Lung (tissue), 12 donors: ENCODE measurements around the gene ANGEL2. TPM values are rescaled to one million over a fixed set of nuclear protein-coding genes. Genes with fewer than 3 reads are reported as not detected.

ENCODE experiments used
- ATAC-seq: fragments of 200-7000 bp; cut with Tn5 transposase; one replicate; pipeline ENCODE4 v1.9.1; 2020; ENCODE audit warnings: moderate number of reproducible peaks; ENCODE audit not compliant: insufficient read depth, low FRiP score
- DNase-seq, 3 donors: peaks; one replicate each; pipeline ENCODE4 v3.0.0-alpha.2; 2013 to 2017
- H3K27ac ChIP-seq, 2 donors: one replicate each; pipeline ENCODE4 v1.5.1; 2013; ENCODE audit warnings: mild to moderate bottlenecking in 2 of 2, moderate library complexity in 2 of 2, control low read depth in 1 of 2, inconsistent platforms in 1 of 2, low read depth in 1 of 2, low read length in 1 of 2
- H3K27me3 ChIP-seq, 3 donors: one replicate each; pipeline ENCODE4 v1.5.1; 2013; ENCODE audit warnings: low read length in 2 of 3; ENCODE audit not compliant: control insufficient read depth in 3 of 3, insufficient read depth in 3 of 3
- H3K36me3 ChIP-seq, 4 donors: one replicate each; pipeline ENCODE4 v1.5.1; 2013; ENCODE audit warnings: low read length in 4 of 4, mild to moderate bottlenecking in 1 of 4, moderate library complexity in 1 of 4; ENCODE audit not compliant: control insufficient read depth in 4 of 4, insufficient read depth in 4 of 4
- H3K4me1 ChIP-seq, 5 donors: one replicate each; pipeline ENCODE4 v1.5.1; 2013; ENCODE audit warnings: low read length in 5 of 5, mild to moderate bottlenecking in 2 of 5, moderate library complexity in 1 of 5; ENCODE audit not compliant: control insufficient read depth in 5 of 5, insufficient read depth in 5 of 5
- H3K4me3 ChIP-seq: one replicate; pipeline ENCODE4 v1.5.1; 2013; ENCODE audit warnings: mild to moderate bottlenecking, control low read depth, moderate library complexity
- H3K9ac ChIP-seq, 2 donors: one replicate each; pipeline ENCODE4 v1.5.1; 2013; ENCODE audit warnings: low read length in 2 of 2, control low read depth in 1 of 2; ENCODE audit not compliant: insufficient read depth in 1 of 2
- H3K9me3 ChIP-seq, 4 donors: one replicate each; pipeline ENCODE4 v1.5.1; 2013; ENCODE audit warnings: low read length in 3 of 4, mild to moderate bottlenecking in 1 of 4, moderate library complexity in 1 of 4; ENCODE audit not compliant: control insufficient read depth in 4 of 4, insufficient read depth in 3 of 4
- CTCF ChIP-seq: IDR thresholded peaks from 2 replicates; pipeline ENCODE4 v1.5.1; 2012; ENCODE audit warnings: mild to moderate bottlenecking; ENCODE audit errors: control extremely low read depth, extremely low read depth
- WGBS, 2 donors: extraction: QIAGEN DNeasy Blood & Tissue Kit; methylation state at CpG; one replicate each; pipeline ENCODE4 v1.1.7; 2013; 5-methylcytosine and 5-hydroxymethylcytosine counted together
- polyA plus RNA-seq, 2 donors: library from polyadenylated mRNA; stranded (reverse); fragments of 200-250 nt; gene quantifications; one replicate each; pipeline ENCODE4 v1.2.1, GENCODE V29; 2013
- total RNA-seq, 2 donors: library from RNA; depleted of rRNA in 1 of 2; stranded (reverse); fragments of >200 nt in 1 of 2; gene quantifications; one replicate each; pipeline ENCODE4 v1.2.1, GENCODE V29; 2014 to 2021
- donor health status: control.
- donor health status: control.
- donor health status: Bipolar disorder and iron deficiency.
- donor health status: healthy.
- donor health status: DM: yes; HTN: yes; CAD: no.

Gene ANGEL2
- total and polyA plus RNA-seq, 4 donors, result 13.7 to 53.7 (median 29.0) TPM

GRCh38 chr1:212990276-212990675, 25.4 kb downstream of the ANGEL2 start:
- ATAC-seq (no peak), DNase-seq (no peak)
- peaks cover 0 to 4% (median 0%) of the 10 kb centered on the region in 5 donors for H3K4me1 ChIP-seq
- TF ChIP-seq CTCF, result no peak
- no peaks in the 10 kb centered on the region for H3K9me3 ChIP-seq
- H3K9ac ChIP-seq, result no peak overlapping the region
- H3K36me3 ChIP-seq, result peaks cover 4 to 13% (median 9%) of the 10 kb centered on the region in 4 donors
- no peak overlapping the region for H3K27ac ChIP-seq
- no peaks in the 10 kb centered on the region for H3K27me3 ChIP-seq
- WGBS, 2 donors, result 29 to 80% methylated on average over 1 of the region's 1 CpG
- H3K4me3 ChIP-seq, result no peak overlapping the region

DNA sequence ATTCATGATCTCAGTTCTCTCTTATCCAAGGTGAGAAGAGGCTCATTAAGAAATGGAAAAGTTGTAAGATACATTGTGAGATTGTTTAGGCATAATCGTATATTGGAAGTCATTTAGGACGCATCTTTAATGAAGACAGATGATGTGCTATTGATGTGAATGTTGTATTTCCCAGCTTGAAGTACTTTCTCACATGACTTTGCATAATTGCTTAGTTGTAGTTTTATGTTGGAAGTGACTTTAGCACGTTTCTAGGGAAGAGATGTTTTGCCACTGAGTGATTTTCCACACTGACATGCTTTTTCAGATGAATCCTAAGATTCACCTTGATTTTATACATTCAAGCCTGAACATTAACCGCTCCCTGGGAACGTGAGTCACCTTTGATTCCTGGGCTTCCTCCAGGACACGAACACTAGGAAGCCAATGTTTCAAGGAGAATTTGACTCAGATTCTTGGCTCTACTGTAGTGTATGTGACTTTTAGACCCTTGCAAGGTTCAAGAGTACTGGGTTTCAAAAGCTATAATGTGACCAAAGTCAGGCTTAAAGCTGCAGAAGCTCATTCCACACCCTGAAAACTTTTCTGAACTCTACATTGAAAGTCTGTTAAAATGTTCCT, 27.9 kb downstream of the ANGEL2 start:
- Histone ChIP-seq H3K9ac (no peak overlapping the region), H3K27me3 (no peaks in the 10 kb centered on the region), H3K4me3 (no peak overlapping the region), H3K27ac (no peak overlapping the region), H3K36me3 (peaks cover 4 to 21% (median 8%) of the 10 kb centered on the region in 4 donors), H3K4me1 (no peaks in the 10 kb centered on the region), H3K9me3 (no peaks in the 10 kb centered on the region)
- ATAC-seq (no peak), DNase-seq (no peak)
- WGBS, 2 donors, result 71 to 83% methylated on average over 6 of the region's 6 CpGs
- no peak for TF ChIP-seq CTCF

DNA sequence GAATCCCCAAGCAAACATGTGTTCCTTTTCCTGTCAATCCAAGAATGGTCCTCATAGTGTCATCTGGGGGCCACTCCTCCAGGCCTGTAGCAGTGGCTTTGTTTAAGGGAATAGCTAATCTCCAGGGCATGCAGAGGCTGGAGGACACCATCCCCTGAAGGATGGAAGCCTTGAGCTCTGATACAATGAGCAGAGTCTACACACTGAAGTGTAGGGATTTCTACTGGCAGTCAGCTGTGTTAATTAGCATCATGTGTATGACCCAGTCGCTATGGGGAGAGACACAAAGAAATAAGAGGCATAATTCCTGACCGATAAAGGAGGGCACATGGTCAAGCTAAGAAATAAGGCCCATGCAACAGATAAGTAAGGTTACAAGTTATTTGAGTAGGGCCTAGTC, 29.1 kb downstream of the ANGEL2 start:
- Histone ChIP-seq H3K4me3 (no peak overlapping the region), H3K4me1 (peaks cover 0 to 6% (median 0%) of the 10 kb centered on the region in 5 donors), H3K27ac (no peak overlapping the region), H3K9ac (no peak overlapping the region), H3K36me3 (peaks cover 0 to 16% (median 8%) of the 10 kb centered on the region in 4 donors), H3K9me3 (no peaks in the 10 kb centered on the region), H3K27me3 (no peaks in the 10 kb centered on the region)
- WGBS, 2 donors, result 91 to 99% methylated on average over 2 of the region's 2 CpGs
- no peak for TF ChIP-seq CTCF
- ATAC-seq (no peak), DNase-seq (no peak)
